Stimulated activated CD8-positive, alpha-beta memory T cell treated with anti-CD3 and anti-CD28 coated beads, Interleukin-12 subunit alpha, Interleukin-12 subunit beta, amount 100 ng/mL, for 24 hours (primary cell): ENCODE data around the gene XPOT.

ENCODE experiments used
- DNase-seq: peaks from one replicate; pipeline ENCODE4 v3.0.0-alpha.2; 2020; ENCODE audit errors: extremely low read depth

XPOT gene

GRCh38 chr12:64469455-64470142, 65.4 kb downstream of the XPOT start:
- no peak for DNase-seq

- no peak for DNase-seq
Measured at GRCh38 chr12:64470495-64470894, 66.3 kb downstream of the XPOT start.

GRCh38 chr12:64473176-64473575, 69.0 kb downstream of the XPOT start:
- no peak for DNase-seq

GRCh38 chr12:64475518-64475917, 71.3 kb downstream of the XPOT start:
- DNase-seq, result no peak

- no peak for DNase-seq
Measured at GRCh38 chr12:64476844-64477243, 72.7 kb downstream of the XPOT start.

- no peak for DNase-seq
Measured at GRCh38 chr12:64478661-64479060, 74.5 kb downstream of the XPOT start.

- no peak for DNase-seq
Measured at GRCh38 chr12:64480148-64480547, 76.0 kb downstream of the XPOT start.

- no peak for DNase-seq
Measured at GRCh38 chr12:64486657-64487056, 82.5 kb downstream of the XPOT start.

- no peak for DNase-seq
Measured at GRCh38 chr12:64491718-64492117, 87.5 kb downstream of the XPOT start.

GRCh38 chr12:64493513-64493912, 89.3 kb downstream of the XPOT start:
- DNase-seq, result no peak

GRCh38 chr12:64494998-64495729, 91.0 kb downstream of the XPOT start:
- DNase-seq, result no peak

- no peak for DNase-seq
Measured at GRCh38 chr12:64496839-64497400, 92.7 kb downstream of the XPOT start.

- no peak for DNase-seq
Measured at GRCh38 chr12:64497484-64497883, 93.3 kb downstream of the XPOT start.

GRCh38 chr12:64497903-64498302, 93.7 kb downstream of the XPOT start:
- DNase-seq, result no peak

GRCh38 chr12:64500394-64500793, 96.2 kb downstream of the XPOT start:
- no peak for DNase-seq
